Measurements from ENCODE around the gene PPFIBP1. TPM values are rescaled to one million over a fixed set of nuclear protein-coding genes. Genes with fewer than 3 reads are reported as not detected.
A peak's percentile ranks its signal among the peaks of the same experiment; 100 is the strongest.

PPFIBP1 gene
- total and polyA plus RNA-seq, 2 of the 13 experiments (the other 11 are each of a cell fraction or from before 2014, with no cell fraction given), result 16.2 to 21.8 TPM

DNA sequence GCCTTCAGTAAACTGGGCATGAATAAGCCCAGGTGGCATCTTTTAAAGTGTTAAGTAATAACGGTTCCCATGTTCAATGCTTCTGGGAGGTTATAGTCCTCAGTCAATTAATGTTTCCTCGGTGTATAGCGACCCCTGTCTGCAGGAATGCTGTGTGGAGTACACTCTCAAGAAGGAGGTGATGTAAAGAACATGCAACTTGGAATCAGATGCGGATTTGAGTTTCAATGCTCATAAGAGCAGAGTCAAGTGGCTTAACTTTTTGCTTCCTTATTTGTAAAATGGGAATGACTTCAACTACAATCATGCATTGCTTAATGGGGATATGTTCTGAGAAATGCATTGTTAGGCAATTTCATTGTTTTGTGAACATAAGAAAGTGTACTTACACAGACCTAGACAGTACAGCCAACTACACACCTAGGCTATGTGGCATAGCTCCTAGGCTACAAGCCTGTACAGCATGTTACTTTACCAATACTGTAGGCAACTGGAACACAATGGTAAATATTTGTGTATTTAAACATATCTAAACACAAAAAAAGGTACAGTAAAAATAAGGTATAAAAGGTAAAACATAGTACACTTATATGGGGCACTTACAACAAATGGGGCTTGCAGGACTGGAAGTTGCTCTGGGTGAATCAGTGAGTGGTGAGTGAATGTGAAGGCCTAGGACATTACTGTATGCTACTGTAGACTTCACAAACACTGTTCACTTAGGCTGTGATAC, 179.9 kb downstream of the PPFIBP1 start (continued):
- TF ChIP-seq, protein P1, sequence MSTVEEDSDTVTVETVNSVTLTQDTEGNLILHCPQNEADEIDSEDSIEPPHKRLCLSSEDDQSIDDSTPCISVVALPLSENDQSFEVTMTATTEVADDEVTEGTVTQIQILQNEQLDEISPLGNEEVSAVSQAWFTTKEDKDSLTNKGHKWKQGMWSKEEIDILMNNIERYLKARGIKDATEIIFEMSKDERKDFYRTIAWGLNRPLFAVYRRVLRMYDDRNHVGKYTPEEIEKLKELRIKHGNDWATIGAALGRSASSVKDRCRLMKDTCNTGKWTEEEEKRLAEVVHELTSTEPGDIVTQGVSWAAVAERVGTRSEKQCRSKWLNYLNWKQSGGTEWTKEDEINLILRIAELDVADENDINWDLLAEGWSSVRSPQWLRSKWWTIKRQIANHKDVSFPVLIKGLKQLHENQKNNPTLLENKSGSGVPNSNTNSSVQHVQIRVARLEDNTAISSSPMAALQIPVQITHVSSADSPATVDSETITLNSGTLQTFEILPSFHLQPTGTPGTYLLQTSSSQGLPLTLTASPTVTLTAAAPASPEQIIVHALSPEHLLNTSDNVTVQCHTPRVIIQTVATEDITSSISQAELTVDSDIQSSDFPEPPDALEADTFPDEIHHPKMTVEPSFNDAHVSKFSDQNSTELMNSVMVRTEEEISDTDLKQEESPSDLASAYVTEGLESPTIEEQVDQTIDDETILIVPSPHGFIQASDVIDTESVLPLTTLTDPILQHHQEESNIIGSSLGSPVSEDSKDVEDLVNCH (CRISPR knock-in tag; IDR thresholded peaks at IDR 0.05), result no peak
- TF ChIP-seq ZSCAN9 (CRISPR knock-in tag; IDR thresholded peaks at IDR 0.05; ENCODE audit: borderline replicate concordance) (no peak), KLF16 (CRISPR knock-in tag; IDR thresholded peaks at IDR 0.05) (peak in 1 of 2 experiments; percentile 62; a peak in 2 of 4 replicates), ARHGAP35 (CRISPR knock-in tag; IDR thresholded peaks at IDR 0.05; ENCODE audit: borderline replicate concordance) (no peak), NPAS2 (CRISPR knock-in tag; IDR thresholded peaks at IDR 0.05; ENCODE audit: borderline replicate concordance) (no peak), GABPA (IDR thresholded peaks at IDR 0.05; ENCODE audit: low read depth, low read length) (no peak), GABPA (CRISPR knock-in tag; IDR thresholded peaks at IDR 0.05; ENCODE audit: low read depth) (no peak), YY1 (IDR thresholded peaks at IDR 0.05; ENCODE audit: insufficient read depth, insufficient replicate concordance, low read depth, low read length) (no peak), ELF4 (CRISPR knock-in tag; IDR thresholded peaks at IDR 0.05; ENCODE audit: borderline replicate concordance) (no peak), ZNF160 (CRISPR knock-in tag; IDR thresholded peaks at IDR 0.05) (no peak), ZKSCAN1 (IDR thresholded peaks at IDR 0.05; ENCODE audit: low read length) (no peak), MLLT10 (CRISPR knock-in tag; IDR thresholded peaks at IDR 0.05) (no peak), HMG20A (CRISPR knock-in tag; IDR thresholded peaks at IDR 0.05; ENCODE audit: borderline replicate concordance) (no peak), ZSCAN22 (CRISPR knock-in tag; IDR thresholded peaks at IDR 0.05) (no peak), ZNF367 (CRISPR knock-in tag; IDR thresholded peaks at IDR 0.05; ENCODE audit: borderline replicate concordance) (no peak), ZNF775 (CRISPR knock-in tag; IDR thresholded peaks at IDR 0.05; ENCODE audit: borderline replicate concordance) (no peak), SP4 (CRISPR knock-in tag; IDR thresholded peaks at IDR 0.05) (no peak)
- TF ChIP-seq, protein P2, sequence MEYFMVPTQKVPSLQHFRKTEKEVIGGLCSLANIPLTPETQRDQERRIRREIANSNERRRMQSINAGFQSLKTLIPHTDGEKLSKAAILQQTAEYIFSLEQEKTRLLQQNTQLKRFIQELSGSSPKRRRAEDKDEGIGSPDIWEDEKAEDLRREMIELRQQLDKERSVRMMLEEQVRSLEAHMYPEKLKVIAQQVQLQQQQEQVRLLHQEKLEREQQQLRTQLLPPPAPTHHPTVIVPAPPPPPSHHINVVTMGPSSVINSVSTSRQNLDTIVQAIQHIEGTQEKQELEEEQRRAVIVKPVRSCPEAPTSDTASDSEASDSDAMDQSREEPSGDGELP (IDR thresholded peaks at IDR 0.05; ENCODE audit: borderline replicate concordance, low read depth), result no peak
- TF ChIP-seq, protein P3, sequence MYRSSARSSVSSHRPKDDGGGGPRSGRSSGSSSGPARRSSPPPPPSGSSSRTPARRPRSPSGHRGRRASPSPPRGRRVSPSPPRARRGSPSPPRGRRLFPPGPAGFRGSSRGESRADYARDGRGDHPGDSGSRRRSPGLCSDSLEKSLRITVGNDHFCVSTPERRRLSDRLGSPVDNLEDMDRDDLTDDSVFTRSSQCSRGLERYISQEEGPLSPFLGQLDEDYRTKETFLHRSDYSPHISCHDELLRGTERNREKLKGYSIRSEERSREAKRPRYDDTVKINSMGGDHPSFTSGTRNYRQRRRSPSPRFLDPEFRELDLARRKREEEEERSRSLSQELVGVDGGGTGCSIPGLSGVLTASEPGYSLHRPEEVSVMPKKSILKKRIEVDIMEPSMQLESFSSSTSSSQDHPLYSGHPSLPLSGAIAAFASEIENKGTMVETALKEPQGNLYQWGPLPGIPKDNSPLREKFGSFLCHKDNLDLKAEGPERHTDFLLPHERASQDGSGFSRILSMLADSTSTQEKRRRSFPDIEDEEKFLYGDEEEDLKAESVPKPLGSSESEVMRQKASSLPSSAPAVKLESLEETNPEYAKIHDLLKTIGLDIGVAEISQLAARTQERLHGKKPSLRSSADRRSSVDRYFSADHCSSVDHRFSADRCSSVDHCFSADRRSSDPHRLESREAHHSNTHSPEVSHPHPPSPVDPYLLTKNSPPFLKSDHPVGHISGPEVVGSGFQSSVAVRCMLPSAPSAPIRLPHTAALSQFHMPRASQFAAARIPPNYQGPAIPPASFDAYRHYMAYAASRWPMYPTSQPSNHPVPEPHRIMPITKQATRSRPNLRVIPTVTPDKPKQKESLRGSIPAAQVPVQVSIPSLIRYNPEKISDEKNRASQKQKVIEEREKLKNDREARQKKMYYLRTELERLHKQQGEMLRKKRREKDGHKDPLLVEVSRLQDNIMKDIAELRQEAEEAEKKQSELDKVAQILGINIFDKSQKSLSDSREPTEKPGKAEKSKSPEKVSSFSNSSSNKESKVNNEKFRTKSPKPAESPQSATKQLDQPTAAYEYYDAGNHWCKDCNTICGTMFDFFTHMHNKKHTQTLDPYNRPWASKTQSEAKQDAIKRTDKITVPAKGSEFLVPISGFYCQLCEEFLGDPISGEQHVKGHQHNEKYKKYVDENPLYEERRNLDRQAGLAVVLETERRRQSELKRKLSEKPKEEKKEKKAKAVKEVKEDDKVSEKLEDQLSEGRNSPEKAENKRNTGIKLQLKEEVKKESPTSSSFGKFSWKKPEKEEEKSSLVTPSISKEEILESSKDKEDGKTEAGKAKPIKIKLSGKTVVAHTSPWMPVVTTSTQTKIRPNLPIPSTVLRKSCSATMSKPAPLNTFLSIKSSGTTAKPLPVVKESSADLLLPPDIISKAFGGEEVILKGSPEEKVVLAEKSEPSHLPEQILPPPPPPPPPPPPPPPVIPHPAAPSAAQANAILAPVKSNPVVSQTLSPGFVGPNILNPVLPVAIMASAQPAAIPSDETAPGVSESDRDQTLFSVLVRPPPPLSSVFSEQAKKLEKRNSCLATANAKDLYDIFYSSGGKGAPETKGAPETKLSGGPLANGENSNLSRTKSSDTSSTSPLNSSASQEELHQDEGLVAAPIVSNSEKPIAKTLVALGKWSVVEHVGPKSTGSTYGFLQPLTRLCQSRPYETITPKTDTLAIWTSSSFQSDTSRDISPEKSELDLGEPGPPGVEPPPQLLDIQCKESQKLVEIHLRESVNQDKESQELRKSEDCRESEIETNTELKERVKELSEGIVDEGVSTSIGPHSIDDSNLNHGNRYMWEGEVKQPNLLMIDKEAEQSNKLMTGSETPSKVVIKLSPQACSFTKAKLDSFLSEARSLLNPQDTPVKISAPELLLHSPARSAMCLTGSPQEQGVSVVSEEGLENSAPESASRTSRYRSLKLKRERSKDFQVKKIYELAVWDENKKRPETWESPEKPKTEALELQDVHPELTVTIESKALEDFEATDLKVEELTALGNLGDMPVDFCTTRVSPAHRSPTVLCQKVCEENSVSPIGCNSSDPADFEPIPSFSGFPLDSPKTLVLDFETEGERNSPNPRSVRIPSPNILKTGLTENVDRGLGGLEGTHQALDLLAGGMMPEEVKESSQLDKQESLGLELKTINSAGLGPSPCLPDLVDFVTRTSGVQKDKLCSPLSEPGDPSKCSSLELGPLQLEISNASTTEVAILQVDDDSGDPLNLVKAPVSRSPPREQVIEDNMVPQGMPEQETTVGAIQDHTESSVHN (CRISPR knock-in tag; IDR thresholded peaks at IDR 0.05), result no peak
